GM19025 (cell line): ENCODE results near the gene ALLC.
A peak's percentile ranks its signal among the peaks of the same experiment; 100 is the strongest.
"Not testable (repeated sequence)": the region's sequence is repeated elsewhere in the genome, so short reads cannot be mapped to it uniquely, and the experiment has no call there.

Source experiments
- ATAC-seq: cut with Tn5 transposase; IDR thresholded peaks from one replicate; pipeline ENCODE4 v1.9.1; 2021; ENCODE audit warnings: mild to moderate bottlenecking, low read depth, moderate library complexity; ENCODE audit not compliant: unreplicated experiment

The ALLC gene

GRCh38 chr2:3657881-3658280, at the start of gene ALLC:
ALLC (plus strand) TSS chr2:3658200; CDS start chr2:3671158, 12,958 bp downstream.
- ATAC-seq, result no peak

- no peak for ATAC-seq
Measured at GRCh38 chr2:3608373-3609278, 49.4 kb upstream of the ALLC start.

- ATAC-seq, result peak; percentile 48
Measured at GRCh38 chr2:3609279-3609673, 48.7 kb upstream of the ALLC start.

- ATAC-seq, result no peak
Measured at GRCh38 chr2:3610415-3610814, 47.6 kb upstream of the ALLC start.

- no peak for ATAC-seq
Measured at GRCh38 chr2:3610881-3611505, 47.0 kb upstream of the ALLC start.

- no peak for ATAC-seq
Measured at GRCh38 chr2:3611589-3611988, 46.4 kb upstream of the ALLC start.

GRCh38 chr2:3612639-3613523, 45.1 kb upstream of the ALLC start:
- ATAC-seq, result no peak

GRCh38 chr2:3613524-3613905, 44.5 kb upstream of the ALLC start:
- ATAC-seq, result no peak

GRCh38 chr2:3614743-3615142, 43.3 kb upstream of the ALLC start:
- not testable (repeated sequence) for ATAC-seq

GRCh38 chr2:3615541-3616200, 42.3 kb upstream of the ALLC start:
- ATAC-seq, result not testable (repeated sequence)

- not testable (repeated sequence) for ATAC-seq
Measured at GRCh38 chr2:3616435-3617197, 41.4 kb upstream of the ALLC start.

- ATAC-seq, result no peak
Measured at GRCh38 chr2:3617198-3617890, 40.7 kb upstream of the ALLC start.

- no peak for ATAC-seq
Measured at GRCh38 chr2:3618367-3618766, 39.6 kb upstream of the ALLC start.

- no peak for ATAC-seq
Measured at GRCh38 chr2:3619033-3619432, 39.0 kb upstream of the ALLC start.

- not testable (repeated sequence) for ATAC-seq
Measured at GRCh38 chr2:3619661-3620060, 38.3 kb upstream of the ALLC start.

GRCh38 chr2:3620834-3621233, 37.2 kb upstream of the ALLC start:
- ATAC-seq, result no peak

GRCh38 chr2:3622967-3623366, 35.0 kb upstream of the ALLC start:
- ATAC-seq, result no peak

- ATAC-seq, result no peak
Measured at GRCh38 chr2:3624059-3624794, 33.8 kb upstream of the ALLC start.
